ENCODE results near the gene TRPV2.

- no peak for TF ChIP-seq CTCF (IDR thresholded peaks at IDR 0.05)
- TF ChIP-seq POLR2AphosphoS5 (IDR thresholded peaks at IDR 0.05; ENCODE audit: low read depth, low read length), result no peak
- no peak for TF ChIP-seq SIN3A (IDR thresholded peaks at IDR 0.05; ENCODE audit: borderline replicate concordance, insufficient read depth, low read depth, low read length)
These were observed 57.2 kb downstream of the TRPV2 start for GRCh38 chr17:16472539-16472938.
